Retinal pigment epithelial cell (primary cell): ENCODE data around the gene SPATS2L.
A peak's percentile ranks its signal among the peaks of the same experiment; 100 is the strongest.

Source experiments
- DNase-seq: peaks from one replicate; pipeline ENCODE4 v3.0.0-alpha.2; 2010; ENCODE audit warnings: low read depth
- H3K4me3 ChIP-seq: 2 replicates; pipeline ENCODE4 v1.5.1; 2011; ENCODE audit warnings: mild to moderate bottlenecking, low read length, control low read depth, moderate library complexity
- CTCF ChIP-seq: conservative IDR thresholded peaks from 2 replicates; pipeline ENCODE4 v1.5.1; 2011; ENCODE audit warnings: low read depth, low read length, control low read depth, inconsistent platforms

Gene SPATS2L

GRCh38 chr2:200276472-200276871 is 30.0 kb upstream of the SPATS2L start:
- DNase-seq: no peak
- H3K4me3 ChIP-seq: no peak overlapping the region
- TF ChIP-seq CTCF: no peak

GRCh38 chr2:200278694-200279316 is 27.7 kb upstream of the SPATS2L start:
- TF ChIP-seq CTCF: no peak
- no peak for DNase-seq
- H3K4me3 ChIP-seq: no peak overlapping the region

DNA sequence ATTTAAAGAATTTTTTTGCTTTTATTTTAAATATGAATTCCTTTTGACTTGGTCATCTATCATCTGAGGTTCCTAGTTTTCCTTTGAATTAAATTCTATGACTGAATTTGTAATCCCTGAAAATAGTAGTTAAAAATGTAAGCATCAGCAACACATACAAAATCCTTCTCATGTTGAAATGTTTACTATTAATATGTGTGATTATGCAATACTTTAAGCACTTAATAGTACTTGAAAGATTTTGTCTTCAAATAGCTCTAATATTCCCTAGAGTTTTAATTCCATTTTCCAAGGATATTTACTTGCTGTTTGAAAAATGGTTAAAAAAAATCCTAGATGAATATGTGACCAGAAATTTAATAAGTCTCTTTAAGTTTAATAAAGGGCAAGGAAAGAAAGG is 26.6 kb upstream of the SPATS2L start:
- DNase-seq: peak; percentile 16
- TF ChIP-seq CTCF: no peak

DNA sequence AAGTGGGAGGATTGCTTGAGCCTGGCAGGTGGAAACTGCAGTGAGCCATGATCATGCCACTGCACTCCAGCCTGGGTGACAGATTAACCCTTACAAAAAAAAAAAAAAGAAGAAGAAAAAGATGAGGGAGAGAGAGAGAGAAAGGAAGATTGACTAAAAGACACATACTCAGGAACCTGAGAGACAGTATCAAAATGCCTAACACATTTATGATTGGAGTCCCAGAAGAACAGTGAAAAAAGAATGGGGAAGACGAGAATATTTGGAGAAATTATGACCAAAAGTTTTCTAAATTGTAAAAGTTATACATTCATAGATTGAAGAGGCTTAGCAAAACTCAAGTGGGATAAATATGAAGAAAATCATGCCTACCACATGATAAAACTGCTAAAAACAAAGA is 19.9 kb upstream of the SPATS2L start:
- no peak overlapping the region for H3K4me3 ChIP-seq
- no peak for DNase-seq
- TF ChIP-seq CTCF: no peak

More for the DNA sequence above, 26.6 kb upstream of the SPATS2L start:
- no peak overlapping the region for H3K4me3 ChIP-seq

DNA sequence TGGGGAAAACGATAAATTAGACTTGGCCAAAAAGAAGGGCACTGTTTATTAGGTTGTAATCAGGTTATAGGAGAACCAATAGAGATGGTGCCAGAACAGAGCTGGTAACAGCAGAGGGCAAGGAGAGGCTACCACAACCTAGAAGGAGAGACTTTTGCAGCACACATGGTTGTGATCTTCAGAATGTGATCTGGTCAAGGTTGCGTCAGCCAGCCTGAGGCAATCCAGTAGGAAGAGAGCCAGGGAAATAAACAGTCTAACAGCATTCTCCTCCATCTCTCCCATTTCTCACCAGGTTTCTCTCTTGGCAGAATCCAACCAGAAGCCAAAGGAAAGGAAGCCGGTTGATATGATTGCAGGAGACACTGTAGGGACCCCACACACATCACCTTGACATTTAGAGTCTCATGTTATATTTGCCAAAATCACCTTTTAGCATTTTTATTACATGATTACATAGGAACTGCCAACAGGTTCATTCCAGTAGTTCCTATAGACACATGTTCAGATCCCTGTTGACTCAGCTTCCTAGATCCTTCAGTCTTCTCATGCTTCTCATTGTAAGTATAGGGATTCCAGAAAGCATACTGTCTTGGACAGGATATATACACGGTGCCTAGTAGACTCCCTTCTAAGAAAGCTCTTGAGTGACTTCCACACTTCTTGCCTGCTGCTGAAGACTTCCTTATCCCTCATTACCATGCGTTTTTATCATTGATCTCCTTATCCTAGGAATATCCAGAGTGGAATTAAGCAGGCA is 17.6 kb upstream of the SPATS2L start:
- no peak for TF ChIP-seq CTCF
- no peak overlapping the region for H3K4me3 ChIP-seq
- DNase-seq: no peak

- no peak for TF ChIP-seq CTCF
- no peak overlapping the region for H3K4me3 ChIP-seq
- no peak for DNase-seq
These were observed 10.4 kb upstream of the SPATS2L start for GRCh38 chr2:200296118-200296517.

- no peak for TF ChIP-seq CTCF
- DNase-seq: no peak
- no peak overlapping the region for H3K4me3 ChIP-seq
These were observed 9.4 kb upstream of the SPATS2L start for GRCh38 chr2:200297100-200297499.
